Activated CD4-positive, alpha-beta T cell treated with anti-CD3 and anti-CD28 coated beads, Interleukin-10, Interleukin-2, amounts not matched to agents 100 ng/mL and 50 ng/mL, durations not matched to agents 16 hours and 8 hours (primary cell): ENCODE results near the gene SREBF2.
A peak's percentile ranks its signal among the peaks of the same experiment; 100 is the strongest.

ENCODE experiments used
- DNase-seq: peaks from one replicate; pipeline ENCODE4 v3.0.0-alpha.2; 2020

The SREBF2 gene

GRCh38 chr22:41909310-41910049, 76.6 kb downstream of the SREBF2 start:
- no peak for DNase-seq

- no peak for DNase-seq
Observed at GRCh38 chr22:41910050-41911000, 77.4 kb downstream of the SREBF2 start.

GRCh38 chr22:41911001-41911611, 78.2 kb downstream of the SREBF2 start:
- DNase-seq: no peak

DNA sequence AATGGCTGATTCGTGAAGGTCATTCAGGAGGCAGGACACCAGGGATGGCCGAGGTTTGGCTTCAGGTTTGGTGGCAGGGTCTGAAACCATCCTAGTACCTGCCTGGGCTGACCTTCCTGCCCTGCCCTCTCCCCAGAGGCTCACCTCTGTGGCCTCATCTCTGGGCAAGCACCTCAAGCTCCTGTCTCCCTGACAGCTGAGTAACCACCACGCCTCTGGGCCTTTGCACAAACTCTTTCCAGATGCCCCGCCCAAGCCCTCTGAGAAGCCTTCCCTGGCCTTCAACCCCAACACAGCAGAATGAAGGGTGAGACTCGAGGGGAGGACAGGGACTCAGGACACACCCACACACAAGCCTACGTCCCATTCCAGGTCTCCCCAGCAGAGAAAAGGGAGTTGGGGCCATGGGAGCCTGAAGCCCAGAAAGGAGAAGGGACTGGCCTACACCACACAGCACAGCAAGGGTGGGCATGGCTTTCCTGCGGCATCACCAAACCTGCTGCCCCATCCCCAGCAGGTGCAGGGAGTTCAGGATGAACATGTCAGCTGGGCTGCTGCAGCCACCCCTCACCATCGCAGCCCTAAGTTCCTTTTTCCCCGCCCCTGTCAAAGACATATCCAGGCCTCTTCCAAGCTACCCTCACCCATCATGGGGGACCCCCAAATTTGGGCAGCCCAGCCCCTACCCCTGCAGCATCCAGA, 79.6 kb downstream of the SREBF2 start:
- no peak for DNase-seq

DNA sequence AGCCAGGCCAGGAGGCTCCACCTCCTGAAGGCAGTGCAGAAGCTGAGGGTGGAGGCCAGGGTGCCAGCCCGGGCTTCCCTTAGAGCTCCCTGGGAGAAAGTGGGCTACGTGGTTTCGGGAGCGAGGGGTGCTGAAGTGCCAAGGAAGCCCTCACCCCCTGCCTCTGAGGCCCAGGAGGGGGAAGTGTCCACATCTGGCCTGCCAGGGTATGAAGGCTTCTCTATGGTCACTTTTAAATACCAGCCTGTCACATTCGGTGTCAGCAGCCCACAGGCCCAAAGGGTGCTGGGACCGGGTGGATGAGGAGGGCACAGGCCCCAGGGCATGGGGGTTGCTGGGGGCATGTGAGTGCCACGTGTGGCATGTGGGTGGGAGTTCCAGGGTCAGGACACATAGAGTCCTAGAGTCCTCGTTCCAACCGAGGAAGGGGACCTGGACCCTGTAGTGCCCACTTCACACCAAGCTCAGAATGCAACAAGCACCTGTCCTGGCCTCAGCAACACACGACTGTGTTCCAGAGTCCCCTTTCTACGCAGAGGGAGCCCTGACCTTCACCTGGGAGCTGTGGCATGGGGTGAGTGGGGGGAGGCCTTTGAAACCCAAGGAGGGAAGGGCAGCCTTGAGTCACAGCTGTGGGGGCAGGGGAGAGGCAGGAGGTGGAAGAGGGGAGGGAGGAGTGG, 80.3 kb downstream of the SREBF2 start:
- DNase-seq: no peak

GRCh38 chr22:41913842-41914534, 81.1 kb downstream of the SREBF2 start:
- no peak for DNase-seq

- DNase-seq: no peak
Observed at GRCh38 chr22:41914611-41915034, 81.7 kb downstream of the SREBF2 start.

DNA sequence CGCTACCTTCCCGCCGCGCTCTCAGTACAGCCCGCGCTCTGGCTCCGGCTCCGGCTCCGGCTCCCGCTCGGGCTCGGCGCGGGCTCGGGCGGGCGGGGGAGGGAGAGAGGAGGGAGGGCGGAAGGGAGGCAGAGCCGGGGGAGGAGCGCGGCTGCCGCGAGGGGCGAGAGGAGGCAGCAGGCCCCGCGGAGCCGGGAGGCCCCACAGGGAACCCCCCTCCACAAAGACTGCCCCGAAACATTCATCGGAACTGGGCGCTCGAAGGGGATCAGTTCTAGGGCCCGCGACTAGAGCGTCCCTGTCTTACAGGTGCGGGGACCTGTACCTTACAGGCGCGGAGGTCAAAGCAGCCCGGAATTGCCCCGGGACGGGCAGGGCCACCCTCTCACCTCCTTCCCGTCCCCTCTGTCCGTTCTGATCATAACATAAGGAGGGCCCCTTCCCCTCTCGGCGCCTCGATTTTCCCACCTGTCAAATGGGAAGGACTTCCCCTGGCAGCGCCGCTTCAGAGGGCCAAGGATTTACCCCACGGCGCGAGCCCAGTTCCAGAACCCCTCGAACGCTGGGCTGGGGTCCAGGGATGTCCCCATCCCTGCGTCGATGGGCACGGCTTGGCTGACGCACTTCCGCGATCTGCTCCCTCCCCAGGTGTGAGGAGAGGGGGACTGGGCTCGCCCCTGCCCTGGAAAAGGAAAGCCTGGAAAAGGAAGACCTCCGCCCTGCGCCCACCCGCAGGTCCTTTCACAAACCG, 82.3 kb downstream of the SREBF2 start, which contains the start of gene SHISA8:
Gene SHISA8, minus strand, starts transcription at position 40 of the 751 bp plus-strand sequence. CDS start 407 bp downstream, outside the sequence.
- peak; percentile 36 for DNase-seq

DNA sequence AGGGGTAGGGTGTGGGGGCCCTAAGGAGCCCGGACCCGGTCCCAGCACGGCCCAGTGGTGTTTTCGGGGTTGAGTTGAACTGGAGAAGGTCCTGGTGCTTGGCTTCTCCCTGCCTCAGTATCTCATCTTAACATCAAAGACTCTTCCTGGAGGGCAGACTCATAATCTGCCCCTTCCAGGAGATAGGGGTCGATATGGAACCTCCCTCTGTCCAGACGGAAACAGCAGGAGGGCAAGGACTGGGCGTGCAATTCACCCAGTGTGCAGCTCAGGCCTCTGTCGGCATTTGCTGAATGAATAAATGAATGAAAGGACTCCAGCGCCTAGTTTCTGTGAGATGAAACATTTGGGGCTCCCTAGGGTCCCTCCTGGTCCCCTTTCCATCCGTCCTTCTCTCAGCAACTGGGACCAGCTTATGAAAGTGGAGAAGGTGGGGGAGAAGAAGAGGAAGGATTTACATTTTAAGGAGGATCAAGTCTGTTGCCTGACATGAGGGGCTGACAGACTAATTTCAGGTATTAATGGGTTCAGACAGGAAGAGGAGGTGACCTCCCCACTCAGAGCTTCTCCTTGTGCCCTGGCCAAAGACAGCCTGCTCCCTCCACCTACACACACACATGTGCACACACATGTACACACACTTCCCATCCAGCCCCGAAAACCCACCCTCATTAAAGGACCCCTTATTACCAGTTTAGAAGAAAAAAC, 83.0 kb downstream of the SREBF2 start:
- DNase-seq: no peak

- no peak for DNase-seq
Observed at GRCh38 chr22:41916745-41917358, 83.9 kb downstream of the SREBF2 start.

DNA sequence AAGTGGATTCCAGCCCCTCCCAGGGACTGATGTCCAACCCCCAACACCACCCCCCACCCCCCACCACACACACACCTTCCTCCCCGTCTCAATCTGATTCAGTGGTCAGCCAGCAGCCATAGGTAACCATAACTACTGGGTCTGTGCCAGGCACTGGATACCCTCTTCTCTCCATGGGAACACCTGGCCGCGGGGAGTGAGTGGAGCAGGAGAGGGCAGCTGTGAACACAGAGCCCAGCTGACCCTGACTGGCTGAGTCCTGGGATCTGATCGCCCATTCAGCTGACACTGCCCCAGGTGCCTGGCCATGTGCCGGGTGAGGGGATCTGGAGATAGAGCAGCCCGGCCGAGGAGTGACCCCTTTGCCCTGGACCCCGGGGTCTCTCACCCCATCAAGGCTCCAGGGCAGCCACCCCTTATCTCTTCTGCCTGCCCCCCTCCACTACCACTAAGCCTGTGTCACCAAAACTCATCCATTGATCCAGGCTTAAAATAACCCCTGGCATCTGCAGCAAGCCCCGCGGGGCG, 84.5 kb downstream of the SREBF2 start:
- DNase-seq: no peak

- no peak for DNase-seq
Observed at GRCh38 chr22:41917903-41918791, 85.2 kb downstream of the SREBF2 start.

GRCh38 chr22:41919357-41920224, 86.7 kb downstream of the SREBF2 start:
- peak; percentile 55 for DNase-seq

DNA sequence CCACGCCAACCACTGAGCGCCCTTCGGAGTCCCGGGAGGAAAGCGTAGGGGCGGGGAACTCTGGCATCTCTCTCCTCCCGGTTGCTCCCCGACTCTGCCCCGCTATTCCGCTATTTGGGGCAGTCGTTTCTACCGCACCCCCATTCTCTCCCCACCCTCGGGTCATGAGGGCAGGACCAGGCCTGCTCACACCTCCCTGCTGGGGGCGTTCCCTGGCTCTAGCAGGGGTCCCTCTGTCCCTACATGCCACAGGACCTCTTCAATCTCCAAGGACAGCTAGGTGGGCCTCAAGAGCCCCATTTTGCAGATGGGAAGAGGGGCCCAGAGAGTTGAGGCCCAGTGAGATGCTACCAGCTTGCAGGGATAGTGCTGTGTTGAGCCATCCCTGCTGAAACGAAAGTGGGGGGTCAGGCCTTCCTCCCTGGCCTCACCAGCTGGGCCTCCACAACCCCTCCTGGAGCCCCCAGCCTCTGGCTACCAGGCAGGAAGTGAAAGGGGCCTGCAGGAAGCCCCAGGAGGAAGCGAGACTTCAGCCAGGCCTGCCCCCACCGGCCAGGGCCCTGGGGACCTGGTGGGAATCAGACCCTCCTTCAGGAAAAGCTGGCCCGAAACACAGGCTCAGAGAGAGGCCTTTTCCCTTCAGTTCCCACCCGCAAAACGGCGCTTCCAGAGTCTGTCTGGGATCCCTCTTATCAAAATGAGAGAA, 87.5 kb downstream of the SREBF2 start:
- no peak for DNase-seq

DNA sequence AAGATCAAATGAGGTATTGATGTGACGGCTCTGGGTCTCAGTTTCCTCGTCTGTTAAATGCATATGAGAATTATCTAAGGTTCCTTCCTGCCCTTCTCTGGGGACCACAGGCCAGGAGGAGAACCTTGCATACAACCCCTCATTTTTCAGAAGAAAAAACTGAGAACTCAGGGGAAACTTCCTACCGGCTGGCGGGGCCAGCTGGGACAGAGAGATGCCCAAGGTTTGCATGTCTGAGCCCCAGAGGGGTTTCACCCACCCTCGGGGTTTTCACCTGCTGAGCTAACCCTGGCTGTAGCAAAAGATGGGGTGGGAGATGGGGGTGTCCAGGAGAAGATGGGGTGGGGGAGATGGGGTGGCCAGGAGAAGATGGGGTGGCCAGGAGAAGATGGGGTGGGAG, 89.4 kb downstream of the SREBF2 start:
- DNase-seq: no peak

DNA sequence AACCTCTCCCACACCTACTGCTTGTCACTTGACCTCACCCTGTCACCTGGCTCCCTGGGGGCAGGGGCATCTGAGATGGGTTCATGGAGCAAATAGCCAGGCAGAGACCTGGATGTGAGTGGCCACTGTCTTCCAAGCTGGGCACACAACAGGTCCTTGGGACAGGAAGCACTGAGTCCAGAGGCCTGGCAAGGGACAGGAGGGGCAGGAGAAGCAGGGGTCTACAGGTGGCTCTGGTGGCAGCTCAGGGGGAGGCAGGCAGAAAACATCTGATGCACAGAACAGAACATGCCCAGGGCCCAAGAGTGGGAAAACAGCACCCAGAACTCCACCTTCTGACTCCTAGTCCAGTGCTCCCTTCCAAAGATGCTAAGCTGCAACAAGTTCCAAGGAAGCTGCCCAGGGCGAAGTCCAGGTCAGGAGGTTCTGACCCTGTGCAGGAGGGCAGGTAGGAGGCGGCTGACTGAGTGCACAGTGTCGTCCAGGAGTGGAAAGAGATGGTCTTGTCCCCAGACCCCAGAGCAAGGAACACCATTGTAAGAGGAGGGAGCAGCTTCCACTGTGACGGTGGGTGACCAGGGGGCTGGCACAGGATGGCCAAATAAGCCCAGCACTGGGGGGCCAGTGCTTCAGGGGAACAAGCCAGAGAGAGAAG, 90.2 kb downstream of the SREBF2 start:
- no peak for DNase-seq
